Measurements from ENCODE around the gene TTC19. TPM values are rescaled to one million over a fixed set of nuclear protein-coding genes. Genes with fewer than 3 reads are reported as not detected.
"Not testable (repeated sequence)": the region's sequence is repeated elsewhere in the genome, so short reads cannot be mapped to it uniquely, and the experiment has no call there.

Gene TTC19
- total RNA-seq, 2 donors from 2014 or later = 50.7 to 53.6 TPM

DNA sequence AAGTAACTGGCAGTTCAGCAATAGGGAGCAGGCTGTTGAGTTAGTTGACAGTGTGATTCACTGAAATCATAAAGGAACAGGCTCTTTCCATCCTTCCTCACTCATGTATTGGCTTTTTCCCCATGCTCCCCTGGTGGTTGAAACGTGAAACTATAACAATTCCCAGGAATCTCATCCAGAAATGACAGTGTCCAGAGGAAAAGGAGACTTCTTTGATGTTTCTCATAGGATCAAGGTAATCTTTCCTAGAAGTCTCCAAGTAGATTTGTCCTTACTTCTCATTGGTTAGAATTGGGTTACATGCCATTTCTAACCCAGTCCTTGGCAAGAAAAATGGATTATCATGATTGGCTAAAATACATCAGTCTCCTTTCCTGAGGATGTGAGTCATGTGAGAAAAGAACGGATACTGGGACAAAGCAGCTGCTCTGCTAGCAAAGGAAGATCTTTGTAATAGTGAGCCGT lies 14.4 kb downstream of the TTC19 start:
- ATAC-seq (peak; percentile 60), DNase-seq (no peak)
- intact Hi-C loops (cut with DNase I, micrococcal nuclease) = no loop called here

DNA sequence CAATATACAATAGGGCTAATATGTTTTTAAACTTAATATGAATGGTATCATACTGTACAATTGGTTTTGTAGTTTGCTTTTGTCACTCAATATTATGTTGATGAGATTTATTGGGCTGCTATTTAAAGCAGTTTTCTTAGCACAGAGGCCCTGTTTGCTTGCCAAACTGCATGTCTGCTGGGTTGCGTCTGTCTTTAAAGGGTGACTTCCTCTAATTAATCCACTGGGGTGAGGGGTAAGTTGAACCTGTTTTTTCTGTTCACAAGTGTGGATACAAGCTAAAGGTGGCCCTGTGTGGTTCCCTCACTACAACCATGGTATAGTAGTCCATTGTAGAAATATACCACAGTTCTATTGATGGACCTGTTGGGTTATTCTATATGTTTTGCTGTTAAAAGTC lies 19.7 kb downstream of the TTC19 start:
- DNase-seq = no peak
- no peak for ATAC-seq
- intact Hi-C loops (cut with DNase I, micrococcal nuclease) = no loop called here

DNA sequence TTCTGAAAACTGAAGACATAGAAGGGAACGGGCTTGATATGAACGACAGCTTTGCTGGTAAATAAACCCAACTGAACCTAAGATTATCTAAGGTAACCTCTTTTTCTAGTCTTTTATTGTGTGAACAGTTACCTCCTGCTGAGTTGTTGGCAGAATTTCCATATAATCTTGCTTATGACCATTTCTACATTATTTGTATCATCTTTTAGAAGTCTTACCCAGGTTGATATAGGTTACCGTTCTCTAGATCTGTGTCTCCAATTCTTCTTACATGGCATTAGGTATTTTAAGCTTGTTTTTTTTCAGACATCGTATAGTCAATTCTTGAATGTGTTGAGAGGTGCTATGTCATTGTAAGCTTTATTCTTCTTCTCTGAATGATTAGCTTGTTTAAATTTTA lies 24.3 kb downstream of the TTC19 start:
- no peak for ATAC-seq
- intact Hi-C loops (cut with DNase I, micrococcal nuclease) = no loop called here
- no peak for DNase-seq

DNA sequence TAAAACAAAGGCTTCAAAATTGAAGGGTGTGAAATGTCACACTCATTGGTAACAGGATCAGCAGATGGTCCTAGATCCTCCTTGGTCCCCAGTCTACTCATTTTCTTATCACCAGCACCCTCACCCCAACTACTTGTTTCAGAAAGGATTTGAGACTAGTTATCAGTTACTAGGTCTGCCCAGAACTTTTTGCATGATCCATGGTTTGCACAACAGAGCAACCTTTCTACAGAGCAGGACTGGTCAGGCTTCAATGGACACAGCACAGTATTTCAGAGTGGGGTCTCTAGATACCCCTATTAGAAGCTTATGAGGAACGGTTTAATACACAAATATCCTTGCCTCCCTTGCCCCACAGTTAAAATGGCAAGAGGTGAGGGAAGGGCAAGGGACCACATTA lies 25.6 kb downstream of the TTC19 start:
- no peak for DNase-seq
- no peak for ATAC-seq

DNA sequence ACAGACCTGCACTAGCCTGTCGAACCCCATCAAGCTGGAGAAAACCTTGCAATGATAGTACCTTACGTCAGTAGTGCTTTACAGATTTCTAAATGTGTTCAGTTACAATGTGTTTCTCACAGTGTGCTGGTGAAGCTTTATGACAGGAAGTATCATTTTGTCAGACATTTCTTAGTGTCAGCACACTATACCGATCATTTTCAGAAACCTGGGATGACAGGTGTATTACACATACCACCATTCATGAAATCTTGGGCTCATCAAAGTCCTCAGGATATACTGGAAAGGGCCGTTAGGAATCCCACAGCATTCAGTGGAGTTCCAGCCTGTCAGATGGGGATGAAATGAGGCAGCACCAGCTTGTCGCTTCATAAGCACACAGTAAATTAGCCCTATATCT lies 27.3 kb downstream of the TTC19 start:
- ATAC-seq (peak; percentile 4), DNase-seq (no peak)
- intact Hi-C loops (cut with DNase I, micrococcal nuclease) = no loop called here

More for the DNA sequence above, 25.6 kb downstream of the TTC19 start:
- intact Hi-C loops (cut with DNase I, micrococcal nuclease) = no loop called here

DNA sequence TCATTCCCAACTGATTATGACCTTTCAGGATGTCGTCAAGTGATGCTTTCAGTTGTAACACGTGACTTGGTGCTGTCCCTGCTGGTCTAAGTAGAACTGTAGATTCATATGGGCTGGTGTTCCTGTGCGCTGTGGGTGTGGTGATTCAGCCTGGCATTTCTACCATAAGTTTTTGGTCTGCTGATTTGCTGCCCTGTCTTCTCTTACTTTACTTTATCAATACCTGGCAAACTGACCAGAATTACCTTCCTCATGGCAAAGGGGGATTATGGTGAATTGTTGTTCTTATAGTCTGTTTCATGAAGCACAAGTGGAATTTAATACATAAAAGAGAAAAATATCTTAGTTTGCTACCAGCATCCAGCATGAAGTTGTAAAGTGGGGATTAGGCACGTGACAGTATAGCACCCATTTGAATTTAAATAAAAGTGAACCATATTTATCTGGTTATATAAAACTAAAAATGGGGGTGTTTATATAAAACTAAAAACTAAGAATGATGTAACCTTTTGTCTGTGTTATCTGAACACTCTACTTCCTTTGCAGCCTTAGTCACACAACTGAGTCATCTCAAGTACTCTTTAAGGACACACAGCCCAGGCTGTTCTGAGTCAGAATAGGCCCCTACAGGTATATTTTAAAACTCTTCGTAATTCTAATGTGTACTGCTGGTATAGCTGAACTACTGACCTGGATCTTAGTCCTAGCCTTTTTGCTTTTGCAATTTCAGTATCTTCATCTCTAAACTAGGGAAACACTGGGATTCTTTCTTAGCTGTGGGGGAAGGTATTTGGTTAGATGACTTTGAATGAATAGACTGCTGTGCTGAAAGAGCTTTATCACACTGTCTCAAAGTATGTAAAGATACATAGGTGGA lies 28.3 kb downstream of the TTC19 start:
- no peak for DNase-seq
- intact Hi-C loops (cut with DNase I, micrococcal nuclease) = no loop called here

DNA sequence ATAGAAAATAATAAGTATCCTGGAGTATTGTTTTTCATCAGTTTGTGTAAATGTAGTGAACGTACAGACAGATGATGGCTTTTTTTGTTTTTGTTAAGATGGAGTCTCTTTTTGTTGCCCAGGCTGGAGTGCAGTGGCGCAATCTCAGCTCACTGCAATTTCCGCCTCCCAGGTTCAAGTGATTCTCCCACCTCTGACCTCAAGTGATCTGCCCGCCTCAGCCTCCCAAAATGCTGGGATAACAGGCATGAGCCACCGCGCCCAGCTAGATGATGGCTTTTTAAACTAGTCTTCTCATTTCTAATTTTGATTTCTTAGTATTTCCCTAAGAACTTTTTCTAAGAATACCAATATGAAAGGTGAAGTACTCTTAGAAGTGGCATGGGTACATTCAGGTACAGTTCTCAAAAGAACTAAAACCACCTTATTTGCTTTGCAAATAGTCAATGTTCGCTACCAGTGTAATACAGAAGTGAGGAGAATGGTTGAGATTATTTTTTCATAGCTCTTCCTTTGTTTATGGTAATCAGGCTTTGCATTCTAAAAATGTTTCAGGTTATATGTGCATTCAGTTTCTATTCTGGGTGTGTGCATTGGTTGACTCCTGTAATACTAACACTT lies 34.2 kb downstream of the TTC19 start:
- DNase-seq = no peak
- no peak for ATAC-seq
- intact Hi-C loops (cut with DNase I, micrococcal nuclease) = loop anchor here in 1 of 2 donors (10.0 kb wide), 1 partner anchor 61 kb away; no protein-coding TSS in a partner anchor

More for the DNA sequence above, 28.3 kb downstream of the TTC19 start:
- peak; percentile 49 for ATAC-seq

DNA sequence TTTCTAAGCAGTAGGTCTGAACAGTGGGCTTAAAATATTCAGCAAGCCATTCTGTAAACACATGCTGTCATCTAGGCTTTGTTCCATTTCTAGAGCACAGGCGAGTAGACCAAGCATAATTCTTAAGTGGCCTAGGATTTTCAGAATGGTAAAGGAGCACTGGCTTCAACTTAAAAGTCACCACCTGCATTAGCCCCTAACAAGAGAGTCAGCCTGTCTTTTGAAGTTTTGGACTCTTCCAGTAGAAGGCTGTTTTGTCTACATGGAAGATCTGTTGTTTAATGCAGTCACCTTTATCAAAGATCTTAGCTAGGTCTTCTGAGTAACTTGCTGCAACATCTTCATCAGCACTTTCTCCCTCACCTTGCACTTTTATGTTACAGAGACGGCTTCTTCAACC lies 36.6 kb downstream of the TTC19 start:
- intact Hi-C loops (cut with DNase I, micrococcal nuclease) = loop anchor here in 1 of 2 donors (10.0 kb wide), 1 partner anchor 59 kb away; no protein-coding TSS in a partner anchor
- DNase-seq (no peak), ATAC-seq (no peak)

DNA sequence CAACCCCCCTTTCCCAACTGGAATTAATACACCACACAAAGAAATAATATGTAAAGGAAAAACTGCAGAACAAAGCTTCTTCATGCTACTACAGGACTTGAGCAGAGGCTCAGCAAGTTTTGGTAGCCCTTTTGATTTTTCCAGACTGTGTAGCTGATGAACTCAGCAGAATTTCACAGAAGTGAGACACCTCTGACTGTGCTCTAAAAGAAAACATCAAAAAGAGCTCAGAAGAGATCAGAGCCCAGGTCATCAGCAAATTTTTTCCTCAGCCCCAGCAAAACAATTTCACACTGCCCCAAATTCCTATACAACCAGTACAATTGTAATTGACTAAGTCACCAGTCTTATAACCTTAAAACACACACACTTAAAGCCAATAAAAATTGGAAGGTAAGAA lies 38.0 kb downstream of the TTC19 start:
- intact Hi-C loops (cut with DNase I, micrococcal nuclease) = loop anchor here in 1 of 2 donors (10.0 kb wide), 1 partner anchor 57 kb away; no protein-coding TSS in a partner anchor
- ATAC-seq (no peak), DNase-seq (no peak)

DNA sequence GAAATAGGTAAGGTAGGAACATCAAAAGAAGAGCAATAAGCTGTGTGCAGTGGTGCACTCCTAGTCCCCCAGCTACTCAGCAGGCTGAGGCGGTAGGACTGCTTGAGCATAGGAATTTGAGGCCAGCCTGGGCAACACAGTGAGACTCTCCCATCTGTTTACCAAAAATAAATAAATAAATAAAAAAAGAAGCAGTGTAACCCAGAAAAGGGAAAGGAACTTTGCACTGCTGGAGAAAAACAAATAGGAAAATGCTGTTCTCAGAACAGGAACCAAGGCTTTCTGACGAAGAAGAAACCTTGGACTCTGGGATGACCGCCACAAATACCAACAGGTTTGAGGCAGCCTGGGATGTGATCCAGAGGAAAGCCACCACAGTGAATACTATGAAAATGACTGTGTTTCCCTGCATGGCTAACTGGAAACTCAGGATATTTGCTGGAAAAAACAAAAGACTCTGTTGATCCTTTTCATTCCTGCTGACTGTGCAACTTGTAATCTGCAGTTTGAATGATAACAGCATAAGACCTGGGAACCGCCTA lies 41.2 kb downstream of the TTC19 start:
- intact Hi-C loops (cut with DNase I, micrococcal nuclease) = no loop called here
- ATAC-seq = peak; percentile 66
- no peak for DNase-seq

DNA sequence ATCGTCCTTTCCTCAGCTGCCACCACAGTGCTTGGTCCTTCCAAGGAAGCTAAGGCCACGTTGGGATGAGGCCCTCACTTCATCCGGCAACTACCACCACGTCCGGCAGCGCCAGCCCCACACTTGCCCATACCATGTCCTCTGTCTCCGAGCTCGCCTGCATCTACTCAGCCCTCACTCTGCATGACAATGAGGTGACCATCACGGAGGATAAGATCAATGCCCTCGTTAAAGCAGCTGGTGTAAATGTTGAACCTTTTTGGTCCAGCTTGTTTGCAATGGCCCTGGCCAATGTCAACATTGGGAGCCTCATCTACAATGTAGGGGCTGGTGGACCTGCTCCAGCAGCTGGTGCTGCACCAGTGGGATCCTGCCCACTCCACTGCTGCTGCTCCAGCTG lies 44.9 kb downstream of the TTC19 start:
- no peak for ATAC-seq

DNA sequence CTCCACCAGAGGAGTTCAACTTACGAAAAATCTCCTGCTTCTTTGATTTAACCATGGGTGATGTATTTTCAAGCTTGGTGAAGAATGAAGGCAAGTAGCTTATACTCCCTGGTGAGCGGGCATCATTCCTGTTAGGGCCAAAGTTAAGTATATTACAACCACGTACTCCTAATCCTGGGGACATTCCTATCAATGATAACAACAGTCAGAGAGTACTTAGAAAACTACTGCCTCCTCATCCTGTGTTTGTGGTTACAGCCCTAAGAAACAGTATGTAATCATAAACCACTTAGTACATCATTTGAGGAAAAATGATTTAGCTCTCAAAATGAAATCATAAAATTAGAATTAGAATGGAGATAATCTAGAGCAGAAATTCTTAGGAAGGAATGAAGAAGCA lies 47.3 kb downstream of the TTC19 start:
- ATAC-seq = no peak
- no peak for DNase-seq
- intact Hi-C loops (cut with DNase I, micrococcal nuclease) = no loop called here

More for the DNA sequence above, 44.9 kb downstream of the TTC19 start:
- no peak for DNase-seq
- intact Hi-C loops (cut with DNase I, micrococcal nuclease) = no loop called here

DNA sequence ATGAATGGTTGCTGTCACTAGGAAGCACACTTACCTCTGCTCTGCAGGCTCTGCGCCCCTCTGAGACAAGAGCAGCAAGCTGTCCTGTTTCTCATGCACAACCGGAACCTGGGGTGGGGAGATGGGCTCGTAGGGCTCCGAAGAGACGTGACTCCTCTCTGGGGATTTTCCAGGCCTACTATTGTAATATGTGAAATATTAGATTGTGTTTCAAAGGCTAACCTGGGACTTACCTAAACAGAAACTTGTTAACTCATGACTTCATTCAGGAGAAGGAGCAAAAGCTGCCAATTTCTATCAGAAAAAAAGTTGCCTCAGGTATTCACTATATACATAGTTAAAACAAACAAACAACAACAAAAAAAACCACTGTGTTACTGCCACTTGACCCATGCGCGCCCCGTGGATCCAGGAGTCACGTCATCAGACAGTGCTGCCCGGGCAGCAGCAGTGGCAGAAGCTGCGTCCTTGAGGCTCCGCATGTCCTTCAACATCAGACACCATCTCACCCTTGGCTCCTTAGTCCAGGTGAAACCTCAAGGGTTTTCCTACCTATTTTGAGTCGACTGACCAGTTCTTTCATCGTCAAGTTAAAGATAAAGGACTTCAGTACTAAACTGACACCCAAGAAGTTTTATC lies 49.3 kb downstream of the TTC19 start:
- DNase-seq (no peak), ATAC-seq (no peak)
- intact Hi-C loops (cut with DNase I, micrococcal nuclease) = no loop called here

DNA sequence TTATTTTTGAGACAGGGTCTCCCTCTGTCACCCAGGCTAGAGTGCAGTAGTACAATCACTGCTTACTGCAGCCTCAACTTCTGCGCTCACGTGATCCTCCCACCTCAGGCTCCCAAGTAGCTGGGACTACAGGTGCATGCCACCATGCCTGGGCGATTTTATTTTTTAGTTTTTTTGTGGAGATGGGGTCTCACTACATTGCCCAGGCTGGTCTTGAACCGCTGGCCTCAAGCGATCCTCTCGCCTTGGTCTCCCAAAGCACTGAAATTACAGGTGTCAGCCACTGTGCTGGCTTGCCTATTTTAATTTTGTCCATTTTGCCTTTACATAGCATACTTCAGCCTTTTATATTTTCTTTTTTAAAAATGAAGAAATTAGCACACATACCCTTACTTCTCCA lies 51.2 kb downstream of the TTC19 start:
- intact Hi-C loops (cut with DNase I, micrococcal nuclease) = no loop called here
- ATAC-seq (no peak), DNase-seq (no peak)

DNA sequence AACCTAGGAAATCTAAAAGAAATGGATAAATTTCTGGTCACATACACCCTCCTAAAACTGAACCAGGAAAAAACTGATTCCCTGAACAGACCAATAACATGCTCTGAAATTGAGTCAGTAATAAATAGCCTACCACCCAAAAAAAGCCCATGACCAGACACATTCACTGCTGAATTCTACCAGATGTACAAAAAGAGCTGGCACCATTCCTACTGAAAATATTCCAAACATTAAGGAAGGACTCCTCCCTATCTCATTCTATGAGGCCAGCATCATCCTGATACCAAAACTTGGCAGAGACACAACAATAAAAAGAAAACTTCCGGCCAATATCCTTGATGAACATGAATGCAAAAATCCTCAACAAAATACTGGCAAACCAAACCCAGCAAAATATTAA lies 52.9 kb downstream of the TTC19 start:
- intact Hi-C loops (cut with DNase I, micrococcal nuclease) = no loop called here
- ATAC-seq (no peak), DNase-seq (no peak)

DNA sequence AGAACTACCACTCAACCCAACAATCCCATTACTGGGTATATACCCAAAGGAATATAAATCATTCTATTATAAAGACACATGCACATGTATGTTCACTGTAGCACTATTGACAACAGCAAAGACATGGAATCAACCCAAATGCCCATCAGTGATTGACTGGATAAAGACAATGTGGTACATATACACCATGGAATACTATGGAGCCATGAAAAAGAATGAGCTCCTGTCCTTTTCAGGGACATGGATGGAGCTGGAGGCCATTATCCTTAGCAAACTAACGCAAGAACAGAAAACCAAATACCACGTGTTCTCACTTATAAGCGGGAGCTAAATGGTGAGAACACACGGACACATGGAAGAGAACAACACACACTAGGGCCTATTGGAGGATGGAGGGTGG lies 55.5 kb downstream of the TTC19 start:
- DNase-seq; ATAC-seq; intact Hi-C loops (cut with DNase I, micrococcal nuclease): not testable (repeated sequence)

DNA sequence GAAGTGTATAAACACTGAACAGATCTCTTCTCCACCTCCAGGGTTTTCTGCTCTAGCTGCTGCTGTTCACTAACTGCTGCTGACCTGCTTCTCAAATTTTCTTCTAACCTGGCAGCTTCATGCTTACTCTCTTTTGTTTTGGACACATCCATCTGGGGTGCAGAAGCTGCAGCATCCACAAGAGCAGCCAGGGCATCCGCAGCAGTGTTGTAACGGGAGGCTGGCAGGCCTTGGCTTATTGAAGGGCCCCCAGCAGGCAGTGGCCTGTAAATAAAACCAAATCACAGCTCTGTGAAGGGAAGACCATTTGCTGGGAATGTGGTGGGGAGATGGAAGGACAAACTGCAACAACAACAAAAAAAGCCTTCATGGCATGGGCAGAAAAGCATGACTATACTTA lies 62.0 kb downstream of the TTC19 start:
- no peak for ATAC-seq
- intact Hi-C loops (cut with DNase I, micrococcal nuclease) = no loop called here
- no peak for DNase-seq

DNA sequence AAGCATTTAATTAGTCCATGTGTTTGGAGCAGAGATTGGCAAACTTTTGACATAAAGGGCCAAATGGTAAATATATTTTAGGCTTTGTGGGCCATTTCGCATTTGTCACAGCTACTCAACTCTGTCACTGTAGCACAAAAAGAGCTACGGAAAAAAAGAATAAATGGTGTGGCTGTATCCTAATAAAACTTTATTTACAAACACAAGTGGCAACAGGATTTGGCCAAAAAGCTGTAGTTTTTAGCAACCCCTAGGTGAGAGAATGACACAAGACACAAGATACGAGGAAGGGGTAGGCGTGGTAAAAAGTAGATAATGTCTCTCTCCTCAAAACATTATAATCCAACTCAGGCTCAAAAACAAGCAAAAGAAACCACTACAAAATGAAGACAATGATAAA lies 66.5 kb downstream of the TTC19 start:
- DNase-seq (no peak), ATAC-seq (no peak)
- intact Hi-C loops (cut with DNase I, micrococcal nuclease) = no loop called here

DNA sequence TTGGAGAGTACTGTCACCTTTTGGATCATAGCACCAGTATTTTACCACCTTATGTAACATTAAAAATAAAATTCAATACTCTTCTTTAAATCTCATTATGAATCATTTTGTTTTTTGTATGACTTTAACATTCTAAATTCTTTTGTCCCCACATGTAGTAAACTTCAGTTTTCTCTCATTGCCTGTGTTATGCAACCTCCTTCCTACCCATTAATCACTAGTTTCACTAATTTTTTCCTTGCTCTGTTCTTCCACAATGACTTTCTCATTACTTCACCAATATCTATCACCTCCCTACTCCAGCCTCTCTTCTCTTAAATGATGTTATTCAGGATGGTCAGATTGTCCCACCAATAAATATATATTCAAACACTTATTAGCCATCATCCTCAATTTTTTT lies 68.7 kb downstream of the TTC19 start:
- intact Hi-C loops (cut with DNase I, micrococcal nuclease) = no loop called here
- ATAC-seq (no peak), DNase-seq (no peak)

Measured in left colon (tissue), 2 donors.